ENCODE measurements around the gene COL21A1. TPM values are rescaled to one million over a fixed set of nuclear protein-coding genes. Genes with fewer than 3 reads are reported as not detected.

Gene COL21A1
- total RNA-seq, 1 experiment from 2014 or later = 49.0 TPM

DNA sequence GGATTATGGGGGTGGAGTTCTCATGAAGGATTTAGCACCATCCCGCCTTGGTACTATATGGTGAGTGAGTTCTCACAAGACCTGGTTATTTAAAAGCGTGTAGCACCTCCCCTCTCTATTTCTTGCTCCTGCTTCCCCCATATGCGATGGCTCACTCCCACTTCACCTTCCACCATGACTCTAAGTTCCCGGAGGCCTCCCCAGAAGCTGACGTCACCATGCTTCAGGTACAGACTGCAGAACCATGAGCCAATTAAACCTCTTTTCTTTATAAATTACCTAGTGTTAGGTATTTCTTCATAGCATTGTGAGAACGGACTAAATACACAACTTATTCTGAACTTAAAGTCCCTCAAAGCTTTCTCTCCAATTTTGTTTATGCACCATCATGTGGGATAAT is 208.6 kb downstream of the COL21A1 start:
- Histone ChIP-seq H3K36me3 (ENCODE audit: insufficient read depth, low read length, poor library complexity, severe bottlenecking) (no peaks in the 10 kb centered on the region), H3K27ac (ENCODE audit: low read depth, low read length, poor library complexity, severe bottlenecking) (no peak overlapping the region), H3K27me3 (replicated peaks; ENCODE audit: insufficient read depth, low read depth, low read length, poor library complexity) (no peaks in the 10 kb centered on the region), H3K4me3 (ENCODE audit: low read depth, low read length, poor library complexity, severe bottlenecking) (no peak overlapping the region), H3K4me1 (ENCODE audit: insufficient read depth, low read length, poor library complexity, severe bottlenecking) (peaks cover 33% of the 10 kb centered on the region), H3K9me3 (ENCODE audit: low read depth, low read length, poor library complexity, severe bottlenecking) (peaks cover 5% of the 10 kb centered on the region)
- ChIA-PET POLR2A (ENCODE audit: low non-redundant PET) (no interaction called here), CTCF (no interaction called here)
- no TSS peak for BruUV-seq (replicated peaks)
- DNase-seq (ENCODE audit: low spot score) = no peak
- TF ChIP-seq EZH2 (IDR thresholded peaks at IDR 0.05; ENCODE audit: borderline replicate concordance, low read depth, low read length, poor library complexity, severe bottlenecking) = no peak
- TF ChIP-seq, protein P1, sequence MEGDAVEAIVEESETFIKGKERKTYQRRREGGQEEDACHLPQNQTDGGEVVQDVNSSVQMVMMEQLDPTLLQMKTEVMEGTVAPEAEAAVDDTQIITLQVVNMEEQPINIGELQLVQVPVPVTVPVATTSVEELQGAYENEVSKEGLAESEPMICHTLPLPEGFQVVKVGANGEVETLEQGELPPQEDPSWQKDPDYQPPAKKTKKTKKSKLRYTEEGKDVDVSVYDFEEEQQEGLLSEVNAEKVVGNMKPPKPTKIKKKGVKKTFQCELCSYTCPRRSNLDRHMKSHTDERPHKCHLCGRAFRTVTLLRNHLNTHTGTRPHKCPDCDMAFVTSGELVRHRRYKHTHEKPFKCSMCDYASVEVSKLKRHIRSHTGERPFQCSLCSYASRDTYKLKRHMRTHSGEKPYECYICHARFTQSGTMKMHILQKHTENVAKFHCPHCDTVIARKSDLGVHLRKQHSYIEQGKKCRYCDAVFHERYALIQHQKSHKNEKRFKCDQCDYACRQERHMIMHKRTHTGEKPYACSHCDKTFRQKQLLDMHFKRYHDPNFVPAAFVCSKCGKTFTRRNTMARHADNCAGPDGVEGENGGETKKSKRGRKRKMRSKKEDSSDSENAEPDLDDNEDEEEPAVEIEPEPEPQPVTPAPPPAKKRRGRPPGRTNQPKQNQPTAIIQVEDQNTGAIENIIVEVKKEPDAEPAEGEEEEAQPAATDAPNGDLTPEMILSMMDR (conservative IDR thresholded peaks at IDR 0.05; ENCODE audit: low read depth, low read length) = no peak
- intact Hi-C loops (cut with micrococcal nuclease; ENCODE audit: unreplicated experiment) = no loop called here

DNA sequence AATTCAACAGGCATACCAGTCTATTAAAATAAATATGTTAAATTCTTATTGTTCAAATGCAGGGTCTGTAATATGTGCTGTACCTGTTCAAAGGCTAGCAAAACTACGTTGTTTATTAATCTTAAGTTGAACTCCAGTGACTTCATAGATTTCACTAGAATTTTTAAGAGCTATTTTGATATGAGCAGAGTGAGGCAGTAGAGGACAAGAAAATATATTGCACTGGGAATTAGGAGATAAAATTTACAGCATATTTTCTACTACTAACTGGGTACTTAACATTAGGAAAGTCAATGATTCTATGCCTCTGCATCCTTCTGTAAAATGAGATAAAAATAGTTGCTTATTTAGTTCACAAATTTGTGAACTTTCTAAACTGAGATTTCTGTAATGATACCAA is 209.8 kb downstream of the COL21A1 start:
- BruUV-seq (replicated peaks) = no TSS peak
- no peak overlapping the region for H3K4me3 ChIP-seq (ENCODE audit: low read depth, low read length, poor library complexity, severe bottlenecking)
- H3K27me3 ChIP-seq (replicated peaks; ENCODE audit: insufficient read depth, low read depth, low read length, poor library complexity) = no peaks in the 10 kb centered on the region
- no peak overlapping the region for H3K27ac ChIP-seq (ENCODE audit: low read depth, low read length, poor library complexity, severe bottlenecking)
- TF ChIP-seq, protein P1 (conservative IDR thresholded peaks at IDR 0.05; ENCODE audit: low read depth, low read length) = no peak
- no peak for TF ChIP-seq EZH2 (IDR thresholded peaks at IDR 0.05; ENCODE audit: borderline replicate concordance, low read depth, low read length, poor library complexity, severe bottlenecking)
- DNase-seq (ENCODE audit: low spot score) = no peak
- peaks cover 44% of the 10 kb centered on the region for H3K4me1 ChIP-seq (ENCODE audit: insufficient read depth, low read length, poor library complexity, severe bottlenecking)
- ChIA-PET POLR2A (ENCODE audit: low non-redundant PET) (no interaction called here), CTCF (no interaction called here)
- peaks cover 5% of the 10 kb centered on the region for H3K9me3 ChIP-seq (ENCODE audit: low read depth, low read length, poor library complexity, severe bottlenecking)
- intact Hi-C loops (cut with micrococcal nuclease; ENCODE audit: unreplicated experiment) = no loop called here
- no peaks in the 10 kb centered on the region for H3K36me3 ChIP-seq (ENCODE audit: insufficient read depth, low read length, poor library complexity, severe bottlenecking)

DNA sequence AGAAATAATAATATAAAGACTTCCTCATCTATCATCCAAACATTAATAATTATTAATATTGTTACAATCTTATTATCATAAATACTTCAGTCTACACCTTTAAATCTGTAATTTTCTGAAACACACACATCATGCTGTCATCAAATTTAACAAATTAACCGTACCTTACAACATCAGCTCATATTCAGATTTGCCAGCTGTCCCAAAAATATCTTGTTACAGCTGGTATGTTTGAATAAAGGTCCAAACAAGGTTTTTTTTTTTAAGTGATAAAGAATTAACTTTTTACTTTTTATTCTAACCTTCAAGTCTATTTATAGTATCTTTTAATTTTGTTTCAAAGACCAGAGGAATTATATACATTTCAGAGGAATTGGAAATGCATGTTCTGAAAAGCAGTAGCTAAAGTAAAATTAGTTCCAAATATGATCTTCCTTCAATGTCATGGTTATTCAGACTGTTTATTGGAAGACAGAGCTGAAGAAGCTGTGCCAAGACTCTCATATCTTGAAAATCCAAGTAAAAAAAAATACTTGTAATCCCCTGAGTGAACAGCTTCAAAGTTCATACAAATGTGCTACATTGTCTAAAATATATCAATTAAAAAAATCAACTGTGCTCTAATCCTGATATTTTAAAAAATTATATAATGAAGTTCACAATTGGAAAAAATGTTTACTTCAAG is 210.3 kb downstream of the COL21A1 start:
- no peaks in the 10 kb centered on the region for H3K27me3 ChIP-seq (replicated peaks; ENCODE audit: insufficient read depth, low read depth, low read length, poor library complexity)
- CTCF ChIA-PET = no interaction called here
- POLR2A ChIA-PET (ENCODE audit: low non-redundant PET) = no interaction called here

More for the DNA sequence above, 210.3 kb downstream of the COL21A1 start:
- BruUV-seq (replicated peaks) = no TSS peak
- peaks cover 45% of the 10 kb centered on the region for H3K4me1 ChIP-seq (ENCODE audit: insufficient read depth, low read length, poor library complexity, severe bottlenecking)
- no peak overlapping the region for H3K4me3 ChIP-seq (ENCODE audit: low read depth, low read length, poor library complexity, severe bottlenecking)
- H3K36me3 ChIP-seq (ENCODE audit: insufficient read depth, low read length, poor library complexity, severe bottlenecking) = no peaks in the 10 kb centered on the region
- TF ChIP-seq, protein P1 (conservative IDR thresholded peaks at IDR 0.05; ENCODE audit: low read depth, low read length) = no peak
- no peak for TF ChIP-seq EZH2 (IDR thresholded peaks at IDR 0.05; ENCODE audit: borderline replicate concordance, low read depth, low read length, poor library complexity, severe bottlenecking)
- no peak for DNase-seq (ENCODE audit: low spot score)
- H3K27ac ChIP-seq (ENCODE audit: low read depth, low read length, poor library complexity, severe bottlenecking) = no peak overlapping the region
- intact Hi-C loops (cut with micrococcal nuclease; ENCODE audit: unreplicated experiment) = no loop called here
- H3K9me3 ChIP-seq (ENCODE audit: low read depth, low read length, poor library complexity, severe bottlenecking) = peaks cover 5% of the 10 kb centered on the region

All from A673 (cell line).